GM23338 (cell line): ENCODE data around the gene CACNA1B. TPM values are rescaled to one million over a fixed set of nuclear protein-coding genes. Genes with fewer than 3 reads are reported as not detected.

Source experiments
- ATAC-seq: fragments of 200-7000 bp; cut with Tn5 transposase; 3 replicates; pipeline ENCODE4 v1.9.1; 2020
- DNase-seq: peaks from one replicate; pipeline ENCODE4 v3.0.0-alpha.2; 2015; ENCODE audit warnings: low spot score
- H2AFZ ChIP-seq: fragments of 200-600 bp; sonication (generic); 2 replicates; pipeline ENCODE4 v1.8.0; 2016; ENCODE audit warnings: antibody characterized with exemption, mild to moderate bottlenecking, moderate library complexity
- H3F3A ChIP-seq: fragments of 200-600 bp; sonication (generic); replicated peaks from 2 replicates; pipeline ENCODE4 v1.8.0; 2017; ENCODE audit warnings: antibody characterized with exemption, mixed run types, low read depth
- H3K27ac ChIP-seq: fragments of 200-600 bp; sonication (generic); 2 replicates; pipeline ENCODE4 v1.6.1; 2016; ENCODE audit warnings: low read depth
- H3K27me3 ChIP-seq: fragments of 200-600 bp; sonication (generic); 2 replicates; pipeline ENCODE4 v1.8.0; 2016; ENCODE audit warnings: mild to moderate bottlenecking, mixed run types, moderate library complexity; ENCODE audit not compliant: insufficient read depth
- H3K36me3 ChIP-seq: fragments of 200-600 bp; sonication (generic); 2 replicates; pipeline ENCODE4 v1.8.0; 2016; ENCODE audit warnings: mild to moderate bottlenecking; ENCODE audit not compliant: insufficient read depth
- H3K4me1 ChIP-seq: fragments of 200-600 bp; sonication (generic); 2 replicates; pipeline ENCODE4 v1.8.0; 2016; ENCODE audit warnings: mild to moderate bottlenecking, moderate library complexity; ENCODE audit not compliant: insufficient read depth
- H3K4me2 ChIP-seq: fragments of 200-600 bp; sonication (generic); 2 replicates; pipeline ENCODE4 v1.7.1; 2017; ENCODE audit warnings: mixed run types
- H3K4me3 ChIP-seq: fragments of 200-600 bp; sonication (generic); 2 replicates; pipeline ENCODE4 v1.6.1; 2016; ENCODE audit warnings: mixed run types
- H3K79me2 ChIP-seq: fragments of 200-600 bp; sonication (generic); replicated peaks from 2 replicates; pipeline ENCODE4 v1.8.0; 2017; ENCODE audit warnings: mild to moderate bottlenecking; ENCODE audit not compliant: insufficient read depth
- H3K9me2 ChIP-seq: fragments of 200-600 bp; sonication (generic); 2 replicates; pipeline ENCODE4 v1.8.0; 2017; ENCODE audit not compliant: insufficient read depth
- H4K20me1 ChIP-seq: fragments of 200-600 bp; sonication (generic); replicated peaks from 2 replicates; pipeline ENCODE4 v1.8.0; 2017; ENCODE audit warnings: mild to moderate bottlenecking; ENCODE audit not compliant: insufficient read depth
- H3K27ac Mint-ChIP-seq: 2 replicates; pipeline ENCODE4 v1.8.0; 2020; ENCODE audit warnings: inconsistent platforms, mild to moderate bottlenecking, moderate library complexity, mixed read lengths
- H3K27me3 Mint-ChIP-seq: 3 replicates; pipeline ENCODE4 v1.8.0; 2022; ENCODE audit warnings: low read depth, mild to moderate bottlenecking, moderate library complexity, mixed read lengths, inconsistent platforms; ENCODE audit not compliant: insufficient read depth, poor library complexity
- H3K36me3 Mint-ChIP-seq: 3 replicates; pipeline ENCODE4 v1.8.0; 2021; ENCODE audit warnings: low read depth, mild to moderate bottlenecking, inconsistent platforms, moderate library complexity, mixed read lengths
- H3K4me1 Mint-ChIP-seq: 3 replicates; pipeline ENCODE4 v1.8.0; 2020; ENCODE audit warnings: mild to moderate bottlenecking, inconsistent platforms, mixed read lengths
- H3K4me3 Mint-ChIP-seq: 3 replicates; pipeline ENCODE4 v1.8.0; 2021; ENCODE audit warnings: moderate library complexity, mild to moderate bottlenecking, inconsistent platforms, mixed read lengths
- H3K9me3 Mint-ChIP-seq: 3 replicates; pipeline ENCODE4 v1.8.0; 2020; ENCODE audit warnings: moderate library complexity, mild to moderate bottlenecking, inconsistent platforms, mixed read lengths
- CREB1 ChIP-seq: fragments of 250-450 bp; sonication (Bioruptor Pico); IDR thresholded peaks from 2 replicates; pipeline ENCODE4 v1.5.0; 2020; ENCODE audit warnings: low read depth, mild to moderate bottlenecking, moderate library complexity
- EZH2phosphoT487 ChIP-seq: fragments of 200-600 bp; sonication (generic); IDR thresholded peaks from one replicate; pipeline ENCODE4 v1.8.1; 2018; ENCODE audit warnings: antibody characterized with exemption; ENCODE audit not compliant: unreplicated experiment
- POLR2AphosphoS5 ChIP-seq: IDR thresholded peaks from 2 replicates; pipeline ENCODE4 v1.6.1; 2016; ENCODE audit warnings: antibody characterized with exemption, low read depth
- STAT1 ChIP-seq: IDR thresholded peaks from one replicate; pipeline ENCODE4 v1.6.1; 2016; ENCODE audit warnings: antibody characterized with exemption; ENCODE audit not compliant: unreplicated experiment
- ZNF114 ChIP-seq: fragments of 250-450 bp; sonication (Bioruptor Pico); IDR thresholded peaks from 2 replicates; pipeline ENCODE4 v1.5.0; 2020; ENCODE audit warnings: mild to moderate bottlenecking, moderate library complexity
- ZNF331 ChIP-seq: fragments of 250-450 bp; sonication (Bioruptor Pico); IDR thresholded peaks from 2 replicates; pipeline ENCODE4 v1.5.0; 2020; ENCODE audit warnings: low read depth, mild to moderate bottlenecking, moderate library complexity
- polyA plus RNA-seq: library from polyadenylated mRNA; unstranded; fragments of >200 nt; fragmentation: Nextera tagmentation; extraction: Ambion mirVana; gene quantifications from 2 replicates; pipeline ENCODE4 v1.2.1, GENCODE V29; 2016
- total RNA-seq: library from RNA; depleted of rRNA; stranded (reverse); fragments of >200 nt; shearing (Covaris generic); gene quantifications from 2 replicates; pipeline ENCODE4 v1.2.3, GENCODE V29; 2014
- TF ChIP-seq, protein P1 (sequence below), 2 experiments: fragments of 200-600 bp in 1 of 2; sonication (generic) in 1 of 2; conservative IDR thresholded peaks; 2 replicates each; pipeline versions ENCODE4 v1.5.1 to v1.6.1; 2016 to 2017; ENCODE audit warnings: antibody characterized with exemption in 2 of 2, low read depth in 2 of 2, mild to moderate bottlenecking in 2 of 2, moderate library complexity in 1 of 2
- TF ChIP-seq, protein P2 (sequence below): fragments of 250-450 bp; sonication (Bioruptor Pico); IDR thresholded peaks from 2 replicates; pipeline ENCODE4 v1.5.0; 2020; ENCODE audit warnings: mild to moderate bottlenecking, moderate library complexity
- TF ChIP-seq, protein P3 (sequence below): IDR thresholded peaks from one replicate; pipeline ENCODE4 v1.6.1; 2018; ENCODE audit warnings: antibody characterized with exemption; ENCODE audit not compliant: unreplicated experiment

Gene CACNA1B
- total and polyA plus RNA-seq, 2 experiments from 2014 or later = 1.1 to 10.4 TPM

DNA sequence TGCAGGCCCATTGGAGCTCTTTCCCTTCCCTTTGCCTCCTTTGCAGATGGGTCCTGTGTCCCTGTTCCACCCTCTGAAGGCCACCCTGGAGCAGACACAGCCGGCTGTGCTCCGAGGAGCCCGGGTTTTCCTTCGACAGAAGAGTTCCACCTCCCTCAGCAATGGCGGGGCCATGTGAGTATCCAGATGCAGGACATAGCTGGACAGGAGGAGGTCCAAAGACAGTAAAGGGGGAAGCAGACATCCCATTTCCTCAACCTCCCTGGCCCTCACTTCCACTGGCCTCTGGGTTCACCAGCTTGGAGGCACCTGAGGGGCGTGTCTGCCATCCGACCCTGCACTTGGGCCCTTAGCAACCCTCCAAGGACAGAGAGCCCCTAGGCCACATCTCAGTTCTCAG lies 237.9 kb downstream of the CACNA1B start:
- Histone ChIP-seq H3K4me2 (no peak overlapping the region), H3F3A (no peaks in the 10 kb centered on the region), H3K9me2 (no peaks in the 10 kb centered on the region), H2AFZ (no peak overlapping the region), H3K4me1 (no peaks in the 10 kb centered on the region), H3K79me2 (no peaks in the 10 kb centered on the region), H3K27ac (no peak overlapping the region), H4K20me1 (no peaks in the 10 kb centered on the region), H3K36me3 (no peaks in the 10 kb centered on the region), H3K27me3 (no peaks in the 10 kb centered on the region), H3K4me3 (no peak overlapping the region)
- DNase-seq (no peak), ATAC-seq (no peak)
- H3K27ac Mint-ChIP-seq = no peak overlapping the region
- peaks cover 13% of the 10 kb centered on the region for H3K27me3 Mint-ChIP-seq
- TF ChIP-seq, protein P1, sequence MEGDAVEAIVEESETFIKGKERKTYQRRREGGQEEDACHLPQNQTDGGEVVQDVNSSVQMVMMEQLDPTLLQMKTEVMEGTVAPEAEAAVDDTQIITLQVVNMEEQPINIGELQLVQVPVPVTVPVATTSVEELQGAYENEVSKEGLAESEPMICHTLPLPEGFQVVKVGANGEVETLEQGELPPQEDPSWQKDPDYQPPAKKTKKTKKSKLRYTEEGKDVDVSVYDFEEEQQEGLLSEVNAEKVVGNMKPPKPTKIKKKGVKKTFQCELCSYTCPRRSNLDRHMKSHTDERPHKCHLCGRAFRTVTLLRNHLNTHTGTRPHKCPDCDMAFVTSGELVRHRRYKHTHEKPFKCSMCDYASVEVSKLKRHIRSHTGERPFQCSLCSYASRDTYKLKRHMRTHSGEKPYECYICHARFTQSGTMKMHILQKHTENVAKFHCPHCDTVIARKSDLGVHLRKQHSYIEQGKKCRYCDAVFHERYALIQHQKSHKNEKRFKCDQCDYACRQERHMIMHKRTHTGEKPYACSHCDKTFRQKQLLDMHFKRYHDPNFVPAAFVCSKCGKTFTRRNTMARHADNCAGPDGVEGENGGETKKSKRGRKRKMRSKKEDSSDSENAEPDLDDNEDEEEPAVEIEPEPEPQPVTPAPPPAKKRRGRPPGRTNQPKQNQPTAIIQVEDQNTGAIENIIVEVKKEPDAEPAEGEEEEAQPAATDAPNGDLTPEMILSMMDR (conservative IDR thresholded peaks at IDR 0.05; ENCODE audit: low read depth in 2 of 2) = no peak
- TF ChIP-seq ZNF331 (CRISPR knock-in tag) = no peak
- no peak for TF ChIP-seq EZH2phosphoT487
- TF ChIP-seq, protein P2, sequence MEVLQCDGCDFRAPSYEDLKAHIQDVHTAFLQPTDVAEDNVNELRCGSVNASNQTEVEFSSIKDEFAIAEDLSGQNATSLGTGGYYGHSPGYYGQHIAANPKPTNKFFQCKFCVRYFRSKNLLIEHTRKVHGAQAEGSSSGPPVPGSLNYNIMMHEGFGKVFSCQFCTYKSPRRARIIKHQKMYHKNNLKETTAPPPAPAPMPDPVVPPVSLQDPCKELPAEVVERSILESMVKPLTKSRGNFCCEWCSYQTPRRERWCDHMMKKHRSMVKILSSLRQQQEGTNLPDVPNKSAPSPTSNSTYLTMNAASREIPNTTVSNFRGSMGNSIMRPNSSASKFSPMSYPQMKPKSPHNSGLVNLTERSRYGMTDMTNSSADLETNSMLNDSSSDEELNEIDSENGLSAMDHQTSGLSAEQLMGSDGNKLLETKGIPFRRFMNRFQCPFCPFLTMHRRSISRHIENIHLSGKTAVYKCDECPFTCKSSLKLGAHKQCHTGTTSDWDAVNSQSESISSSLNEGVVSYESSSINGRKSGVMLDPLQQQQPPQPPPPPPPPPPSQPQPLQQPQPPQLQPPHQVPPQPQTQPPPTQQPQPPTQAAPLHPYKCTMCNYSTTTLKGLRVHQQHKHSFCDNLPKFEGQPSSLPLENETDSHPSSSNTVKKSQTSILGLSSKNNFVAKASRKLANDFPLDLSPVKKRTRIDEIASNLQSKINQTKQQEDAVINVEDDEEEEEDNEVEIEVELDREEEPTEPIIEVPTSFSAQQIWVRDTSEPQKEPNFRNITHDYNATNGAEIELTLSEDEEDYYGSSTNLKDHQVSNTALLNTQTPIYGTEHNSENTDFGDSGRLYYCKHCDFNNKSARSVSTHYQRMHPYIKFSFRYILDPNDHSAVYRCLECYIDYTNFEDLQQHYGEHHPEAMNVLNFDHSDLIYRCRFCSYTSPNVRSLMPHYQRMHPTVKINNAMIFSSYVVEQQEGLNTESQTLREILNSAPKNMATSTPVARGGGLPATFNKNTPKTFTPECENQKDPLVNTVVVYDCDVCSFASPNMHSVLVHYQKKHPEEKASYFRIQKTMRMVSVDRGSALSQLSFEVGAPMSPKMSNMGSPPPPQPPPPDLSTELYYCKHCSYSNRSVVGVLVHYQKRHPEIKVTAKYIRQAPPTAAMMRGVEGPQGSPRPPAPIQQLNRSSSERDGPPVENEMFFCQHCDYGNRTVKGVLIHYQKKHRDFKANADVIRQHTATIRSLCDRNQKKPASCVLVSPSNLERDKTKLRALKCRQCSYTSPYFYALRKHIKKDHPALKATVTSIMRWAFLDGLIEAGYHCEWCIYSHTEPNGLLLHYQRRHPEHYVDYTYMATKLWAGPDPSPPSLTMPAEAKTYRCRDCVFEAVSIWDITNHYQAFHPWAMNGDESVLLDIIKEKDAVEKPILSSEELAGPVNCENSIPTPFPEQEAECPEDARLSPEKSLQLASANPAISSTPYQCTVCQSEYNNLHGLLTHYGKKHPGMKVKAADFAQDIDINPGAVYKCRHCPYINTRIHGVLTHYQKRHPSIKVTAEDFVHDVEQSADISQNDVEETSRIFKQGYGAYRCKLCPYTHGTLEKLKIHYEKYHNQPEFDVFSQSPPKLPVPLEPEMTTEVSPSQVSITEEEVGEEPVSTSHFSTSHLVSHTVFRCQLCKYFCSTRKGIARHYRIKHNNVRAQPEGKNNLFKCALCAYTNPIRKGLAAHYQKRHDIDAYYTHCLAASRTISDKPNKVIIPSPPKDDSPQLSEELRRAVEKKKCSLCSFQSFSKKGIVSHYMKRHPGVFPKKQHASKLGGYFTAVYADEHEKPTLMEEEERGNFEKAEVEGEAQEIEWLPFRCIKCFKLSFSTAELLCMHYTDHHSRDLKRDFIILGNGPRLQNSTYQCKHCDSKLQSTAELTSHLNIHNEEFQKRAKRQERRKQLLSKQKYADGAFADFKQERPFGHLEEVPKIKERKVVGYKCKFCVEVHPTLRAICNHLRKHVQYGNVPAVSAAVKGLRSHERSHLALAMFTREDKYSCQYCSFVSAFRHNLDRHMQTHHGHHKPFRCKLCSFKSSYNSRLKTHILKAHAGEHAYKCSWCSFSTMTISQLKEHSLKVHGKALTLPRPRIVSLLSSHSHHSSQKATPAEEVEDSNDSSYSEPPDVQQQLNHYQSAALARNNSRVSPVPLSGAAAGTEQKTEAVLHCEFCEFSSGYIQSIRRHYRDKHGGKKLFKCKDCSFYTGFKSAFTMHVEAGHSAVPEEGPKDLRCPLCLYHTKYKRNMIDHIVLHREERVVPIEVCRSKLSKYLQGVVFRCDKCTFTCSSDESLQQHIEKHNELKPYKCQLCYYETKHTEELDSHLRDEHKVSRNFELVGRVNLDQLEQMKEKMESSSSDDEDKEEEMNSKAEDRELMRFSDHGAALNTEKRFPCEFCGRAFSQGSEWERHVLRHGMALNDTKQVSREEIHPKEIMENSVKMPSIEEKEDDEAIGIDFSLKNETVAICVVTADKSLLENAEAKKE (CRISPR knock-in tag) = no peak
- TF ChIP-seq, protein P3, sequence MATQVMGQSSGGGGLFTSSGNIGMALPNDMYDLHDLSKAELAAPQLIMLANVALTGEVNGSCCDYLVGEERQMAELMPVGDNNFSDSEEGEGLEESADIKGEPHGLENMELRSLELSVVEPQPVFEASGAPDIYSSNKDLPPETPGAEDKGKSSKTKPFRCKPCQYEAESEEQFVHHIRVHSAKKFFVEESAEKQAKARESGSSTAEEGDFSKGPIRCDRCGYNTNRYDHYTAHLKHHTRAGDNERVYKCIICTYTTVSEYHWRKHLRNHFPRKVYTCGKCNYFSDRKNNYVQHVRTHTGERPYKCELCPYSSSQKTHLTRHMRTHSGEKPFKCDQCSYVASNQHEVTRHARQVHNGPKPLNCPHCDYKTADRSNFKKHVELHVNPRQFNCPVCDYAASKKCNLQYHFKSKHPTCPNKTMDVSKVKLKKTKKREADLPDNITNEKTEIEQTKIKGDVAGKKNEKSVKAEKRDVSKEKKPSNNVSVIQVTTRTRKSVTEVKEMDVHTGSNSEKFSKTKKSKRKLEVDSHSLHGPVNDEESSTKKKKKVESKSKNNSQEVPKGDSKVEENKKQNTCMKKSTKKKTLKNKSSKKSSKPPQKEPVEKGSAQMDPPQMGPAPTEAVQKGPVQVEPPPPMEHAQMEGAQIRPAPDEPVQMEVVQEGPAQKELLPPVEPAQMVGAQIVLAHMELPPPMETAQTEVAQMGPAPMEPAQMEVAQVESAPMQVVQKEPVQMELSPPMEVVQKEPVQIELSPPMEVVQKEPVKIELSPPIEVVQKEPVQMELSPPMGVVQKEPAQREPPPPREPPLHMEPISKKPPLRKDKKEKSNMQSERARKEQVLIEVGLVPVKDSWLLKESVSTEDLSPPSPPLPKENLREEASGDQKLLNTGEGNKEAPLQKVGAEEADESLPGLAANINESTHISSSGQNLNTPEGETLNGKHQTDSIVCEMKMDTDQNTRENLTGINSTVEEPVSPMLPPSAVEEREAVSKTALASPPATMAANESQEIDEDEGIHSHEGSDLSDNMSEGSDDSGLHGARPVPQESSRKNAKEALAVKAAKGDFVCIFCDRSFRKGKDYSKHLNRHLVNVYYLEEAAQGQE = no peak
- no peak for TF ChIP-seq ZNF114
- TF ChIP-seq CREB1 (CRISPR knock-in tag) = no peak
- no peak for TF ChIP-seq POLR2AphosphoS5
- TF ChIP-seq STAT1 = no peak
- H3K4me3 Mint-ChIP-seq = no peak overlapping the region
- H3K36me3 Mint-ChIP-seq = peaks cover 57% of the 10 kb centered on the region
- H3K9me3 Mint-ChIP-seq = peaks cover 55% of the 10 kb centered on the region
- no peaks in the 10 kb centered on the region; the same call in 2 of the 3 replicates for H3K4me1 Mint-ChIP-seq
